HG02973 (cell line): Measurements from ENCODE around the gene ANXA10.

Experiments used
- ATAC-seq: cut with Tn5 transposase; IDR thresholded peaks from one replicate; pipeline ENCODE4 v1.9.1; 2021; ENCODE audit warnings: moderate library complexity; ENCODE audit not compliant: unreplicated experiment

Gene ANXA10

DNA sequence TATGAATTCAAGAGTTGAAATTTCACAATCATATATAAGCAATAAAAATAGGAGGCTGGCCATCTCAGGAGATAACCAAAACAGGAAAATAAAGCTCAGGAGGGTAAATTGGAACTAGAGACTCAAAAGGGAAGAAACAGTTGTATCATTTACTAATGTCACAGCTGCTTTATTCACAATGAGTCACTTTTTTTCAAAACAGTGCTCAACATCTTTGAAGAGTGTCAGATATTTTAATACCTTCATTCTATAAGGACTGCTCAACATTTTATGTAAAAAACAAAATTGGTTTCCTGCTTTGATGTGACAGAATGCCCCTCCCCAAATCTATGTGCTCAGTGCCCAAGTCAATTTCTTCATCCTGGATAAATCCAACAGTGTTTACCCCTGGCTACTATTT is 128.6 kb downstream of the ANXA10 start:
- no peak for ATAC-seq

DNA sequence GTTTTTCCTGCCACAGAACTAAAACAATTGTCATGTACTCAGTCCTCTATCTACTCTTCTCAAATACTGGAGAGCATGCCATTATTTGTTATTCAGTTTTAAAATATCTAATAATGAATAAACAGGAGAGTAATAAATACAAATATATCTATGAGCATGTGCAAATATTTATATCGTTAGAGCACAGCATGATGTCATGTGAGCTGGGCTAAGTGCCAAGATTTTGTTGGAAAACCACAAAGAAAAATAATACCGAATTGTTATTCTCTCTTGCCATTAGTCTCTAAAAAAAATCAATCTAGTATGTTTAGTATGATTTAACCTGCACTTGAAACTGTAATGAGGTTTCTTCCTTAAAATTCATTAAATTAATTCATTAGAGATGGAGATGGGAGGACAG is 129.0 kb downstream of the ANXA10 start:
- ATAC-seq: no peak
